ENCODE data around the gene JAZF1.

JAZF1 gene

GRCh38 chr7:28187012-28187411 lies 6.4 kb upstream of the JAZF1 start:
- Histone ChIP-seq H3K4me3 (replicated peaks; ENCODE audit: insufficient read depth, low read length) (no peak overlapping the region), H3K27ac (replicated peaks) (no peak overlapping the region), H3K27me3 (ENCODE audit: insufficient read depth, poor library complexity, severe bottlenecking) (no peaks in the 10 kb centered on the region)
- DNase-seq (ENCODE audit: low read depth in 1 of 2, low spot score in 1 of 2): no peak
- TF ChIP-seq REST (IDR thresholded peaks at IDR 0.05; ENCODE audit: insufficient replicate concordance, low read depth) (no peak), GABPA (IDR thresholded peaks at IDR 0.05; ENCODE audit: low read depth) (no peak), SPI1 (IDR thresholded peaks at IDR 0.05; ENCODE audit: borderline replicate concordance, low read depth) (no peak), CTCF (IDR thresholded peaks at IDR 0.05; ENCODE audit: insufficient read depth, low read length) (no peak), POLR2AphosphoS5 (IDR thresholded peaks at IDR 0.05; ENCODE audit: low read depth) (no peak)

- Histone ChIP-seq H3K27me3 (ENCODE audit: insufficient read depth, poor library complexity, severe bottlenecking) (no peaks in the 10 kb centered on the region), H3K4me3 (replicated peaks; ENCODE audit: insufficient read depth, low read length) (no peak overlapping the region), H3K27ac (replicated peaks) (no peak overlapping the region)
- TF ChIP-seq CTCF (IDR thresholded peaks at IDR 0.05; ENCODE audit: insufficient read depth, low read length) (no peak), SPI1 (IDR thresholded peaks at IDR 0.05; ENCODE audit: borderline replicate concordance, low read depth) (no peak), REST (IDR thresholded peaks at IDR 0.05; ENCODE audit: insufficient replicate concordance, low read depth) (no peak), GABPA (IDR thresholded peaks at IDR 0.05; ENCODE audit: low read depth) (no peak), POLR2AphosphoS5 (IDR thresholded peaks at IDR 0.05; ENCODE audit: low read depth) (no peak)
- DNase-seq (ENCODE audit: low read depth in 1 of 2, low spot score in 1 of 2): no peak
Measured at GRCh38 chr7:28183627-28184026, 3.0 kb upstream of the JAZF1 start.

- H3K27me3 ChIP-seq (ENCODE audit: insufficient read depth, poor library complexity, severe bottlenecking): no peaks in the 10 kb centered on the region
- no peak overlapping the region for H3K4me3 ChIP-seq (replicated peaks; ENCODE audit: insufficient read depth, low read length)
- H3K27ac ChIP-seq (replicated peaks): no peak overlapping the region
- TF ChIP-seq CTCF (IDR thresholded peaks at IDR 0.05; ENCODE audit: insufficient read depth, low read length) (no peak), REST (IDR thresholded peaks at IDR 0.05; ENCODE audit: insufficient replicate concordance, low read depth) (no peak), GABPA (IDR thresholded peaks at IDR 0.05; ENCODE audit: low read depth) (no peak), POLR2AphosphoS5 (IDR thresholded peaks at IDR 0.05; ENCODE audit: low read depth) (no peak), SPI1 (IDR thresholded peaks at IDR 0.05; ENCODE audit: borderline replicate concordance, low read depth) (no peak)
- DNase-seq (ENCODE audit: low read depth in 1 of 2, low spot score in 1 of 2): no peak
Measured at GRCh38 chr7:28182071-28182471, 1.5 kb upstream of the JAZF1 start.

Measured in HL-60 (cell line).